GM18858 (cell line): ENCODE measurements around the gene FLT3LG.

Experiments used
- ATAC-seq: cut with Tn5 transposase; IDR thresholded peaks from one replicate; pipeline ENCODE4 v1.9.1; 2021; ENCODE audit not compliant: unreplicated experiment

FLT3LG gene

GRCh38 chr19:49507803-49508494, 33.9 kb downstream of the FLT3LG start:
- ATAC-seq, result no peak

- ATAC-seq, result no peak
Measured at GRCh38 chr19:49512970-49513745, 39.1 kb downstream of the FLT3LG start.

- ATAC-seq, result no peak
Measured at GRCh38 chr19:49513746-49514118, 39.7 kb downstream of the FLT3LG start.

- ATAC-seq, result no peak
Measured at GRCh38 chr19:49514151-49514550, 40.1 kb downstream of the FLT3LG start.

- no peak for ATAC-seq
Measured at GRCh38 chr19:49515767-49516166, 41.8 kb downstream of the FLT3LG start.

- no peak for ATAC-seq
Measured at GRCh38 chr19:49518033-49518432, 44.0 kb downstream of the FLT3LG start.

- no peak for ATAC-seq
Measured at GRCh38 chr19:49520705-49521319, 46.8 kb downstream of the FLT3LG start.

GRCh38 chr19:49524812-49525455, 50.9 kb downstream of the FLT3LG start:
- ATAC-seq, result no peak

- no peak for ATAC-seq
Measured at GRCh38 chr19:49528211-49528771, 54.3 kb downstream of the FLT3LG start.

- ATAC-seq, result no peak
Measured at GRCh38 chr19:49530708-49531107, 56.7 kb downstream of the FLT3LG start.

GRCh38 chr19:49533551-49534488, 59.8 kb downstream of the FLT3LG start:
- no peak for ATAC-seq

- ATAC-seq, result no peak
Measured at GRCh38 chr19:49534632-49535385, 60.8 kb downstream of the FLT3LG start.
